Measurements from ENCODE around the gene EHHADH. TPM values are rescaled to one million over a fixed set of nuclear protein-coding genes. Genes with fewer than 3 reads are reported as not detected.

EHHADH gene
- total and polyA plus RNA-seq, 11 donors = 5.1 to 26.0 (median 14.3) TPM

DNA sequence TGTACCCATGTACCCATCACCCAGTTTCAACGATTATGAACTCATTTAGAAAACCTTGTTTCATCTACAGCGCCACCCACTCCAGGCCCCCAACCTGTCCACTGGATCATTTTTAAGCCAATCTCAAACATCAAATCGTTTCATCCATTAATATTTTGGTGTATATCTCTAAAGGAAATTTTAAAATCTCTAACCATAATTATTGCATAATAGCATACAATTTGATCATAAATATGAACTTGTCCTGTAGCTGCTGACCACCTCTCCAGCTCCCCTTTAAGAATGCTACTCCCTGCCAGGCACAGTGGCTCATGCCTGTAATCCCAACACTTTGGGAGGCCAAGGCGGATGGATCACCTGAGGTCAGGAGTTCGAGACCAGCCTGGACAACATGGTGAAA lies 98.2 kb downstream of the EHHADH start:
- no peak overlapping the region for H3K4me3 ChIP-seq
- H3K27me3 ChIP-seq = peaks cover 0 to 27% (median 7%) of the 10 kb centered on the region in 9 donors
- TF ChIP-seq, protein P1, sequence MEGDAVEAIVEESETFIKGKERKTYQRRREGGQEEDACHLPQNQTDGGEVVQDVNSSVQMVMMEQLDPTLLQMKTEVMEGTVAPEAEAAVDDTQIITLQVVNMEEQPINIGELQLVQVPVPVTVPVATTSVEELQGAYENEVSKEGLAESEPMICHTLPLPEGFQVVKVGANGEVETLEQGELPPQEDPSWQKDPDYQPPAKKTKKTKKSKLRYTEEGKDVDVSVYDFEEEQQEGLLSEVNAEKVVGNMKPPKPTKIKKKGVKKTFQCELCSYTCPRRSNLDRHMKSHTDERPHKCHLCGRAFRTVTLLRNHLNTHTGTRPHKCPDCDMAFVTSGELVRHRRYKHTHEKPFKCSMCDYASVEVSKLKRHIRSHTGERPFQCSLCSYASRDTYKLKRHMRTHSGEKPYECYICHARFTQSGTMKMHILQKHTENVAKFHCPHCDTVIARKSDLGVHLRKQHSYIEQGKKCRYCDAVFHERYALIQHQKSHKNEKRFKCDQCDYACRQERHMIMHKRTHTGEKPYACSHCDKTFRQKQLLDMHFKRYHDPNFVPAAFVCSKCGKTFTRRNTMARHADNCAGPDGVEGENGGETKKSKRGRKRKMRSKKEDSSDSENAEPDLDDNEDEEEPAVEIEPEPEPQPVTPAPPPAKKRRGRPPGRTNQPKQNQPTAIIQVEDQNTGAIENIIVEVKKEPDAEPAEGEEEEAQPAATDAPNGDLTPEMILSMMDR (IDR thresholded peaks at IDR 0.05) = no peak
- TF ChIP-seq POLR2A (IDR thresholded peaks at IDR 0.05) = no peak
- no peaks in the 10 kb centered on the region for H3K36me3 ChIP-seq
- no peak for DNase-seq
- WGBS, 4 donors = 92 to 95% (median 93%) methylated on average over 5 of the region's 5 CpGs
- no peak for ATAC-seq
- H3K27ac ChIP-seq = no peak overlapping the region
- intact Hi-C loops (cut with DNase I) = loop anchor here in 1 of 10 donors (2.0 kb wide), 1 partner anchor 17 kb away; no protein-coding TSS in a partner anchor
- peaks cover 0 to 27% (median 0%) of the 10 kb centered on the region in 12 donors for H3K4me1 ChIP-seq
- H3K9me3 ChIP-seq = no peaks in the 10 kb centered on the region

DNA sequence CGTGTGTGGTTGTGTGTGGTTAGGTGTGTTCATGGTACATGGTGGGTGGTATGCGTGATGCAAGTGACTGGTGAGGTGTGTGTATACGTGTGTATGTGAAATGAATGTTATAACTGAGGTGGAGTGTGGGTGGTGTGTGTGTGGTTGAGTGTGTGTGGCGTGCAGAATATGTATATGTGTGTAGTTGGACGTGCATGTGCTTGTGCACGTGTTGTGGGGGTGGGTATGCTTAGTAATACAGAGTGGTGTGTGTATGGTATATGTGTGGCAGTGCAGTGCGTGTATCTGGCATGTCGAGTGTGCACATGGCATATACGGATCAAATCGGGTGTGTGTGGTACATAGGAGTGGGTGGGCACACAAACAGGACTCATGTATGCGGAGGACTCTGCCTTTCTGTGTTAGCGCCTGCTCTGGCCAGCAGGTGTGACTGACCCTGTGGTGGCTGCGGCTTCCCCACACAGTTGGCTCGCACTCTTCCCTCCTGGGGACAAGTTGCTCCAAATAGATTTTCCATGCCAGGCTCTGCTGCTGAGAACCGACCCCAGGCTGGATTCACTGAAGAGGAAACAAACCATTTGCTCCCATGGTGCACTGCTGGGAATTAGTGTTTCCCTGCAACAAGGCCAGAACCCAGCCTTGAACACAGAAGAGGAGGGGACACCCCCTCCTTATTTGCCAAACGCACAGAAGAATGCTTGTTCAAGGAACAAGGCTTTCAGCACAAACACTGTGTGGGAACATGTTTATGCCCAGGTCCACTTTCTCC lies 99.8 kb downstream of the EHHADH start:
- intact Hi-C loops (cut with DNase I) = loop anchor here in 1 of 10 donors (2.0 kb wide), 1 partner anchor 19 kb away; no protein-coding TSS in a partner anchor
- H3K27me3 ChIP-seq = peaks cover 0 to 40% (median 7%) of the 10 kb centered on the region in 9 donors
- TF ChIP-seq, protein P1 (IDR thresholded peaks at IDR 0.05) = no peak
- TF ChIP-seq POLR2A (IDR thresholded peaks at IDR 0.05) = no peak
- no peaks in the 10 kb centered on the region for H3K36me3 ChIP-seq
- DNase-seq = no peak
- no peaks in the 10 kb centered on the region for H3K9me3 ChIP-seq
- H3K27ac ChIP-seq = peak overlapping the region in 1 of 12 donors; percentile 95
- H3K4me1 ChIP-seq = peaks cover 0 to 27% (median 0%) of the 10 kb centered on the region in 12 donors
- peak overlapping the region in 7 of 12 donors; percentile 64 to 82 (median 75) for H3K4me3 ChIP-seq
- WGBS, 4 donors = 69 to 72% (median 71%) methylated on average over 15 to 16 of the region's 16 CpGs
- peak in 1 of 4 donors; percentile 27 for ATAC-seq

- intact Hi-C loops (cut with DNase I) = no loop called here
- H3K27ac ChIP-seq = peak overlapping the region in 11 of 12 donors; percentile 49 to 95 (median 87)
- H3K27me3 ChIP-seq = peaks cover 0 to 47% (median 7%) of the 10 kb centered on the region in 9 donors
- WGBS, 4 donors = 2 to 5% (median 3%) methylated on average over 18 to 53 of the region's 53 CpGs
- H3K9me3 ChIP-seq = no peaks in the 10 kb centered on the region
- no peaks in the 10 kb centered on the region for H3K36me3 ChIP-seq
- peak; percentile 15 to 51 (median 34) for ATAC-seq
- DNase-seq = peak in 3 of 5 donors; percentile 16 to 34 (median 22)
- peak overlapping the region; percentile 34 to 82 (median 68) for H3K4me3 ChIP-seq
- TF ChIP-seq POLR2A (IDR thresholded peaks at IDR 0.05) = no peak
- TF ChIP-seq, protein P1 (IDR thresholded peaks at IDR 0.05) = no peak
- H3K4me1 ChIP-seq = peaks cover 0 to 27% (median 0%) of the 10 kb centered on the region in 12 donors
These were observed 100.6 kb downstream of the EHHADH start for GRCh38 chr3:185153171-185153771.

All from heart left ventricle (tissue), 16 donors.